Central memory CD4-positive, alpha-beta T cell (primary cell): Measurements from ENCODE around the gene GNL3.
"Not testable (repeated sequence)": the region's sequence is repeated elsewhere in the genome, so short reads cannot be mapped to it uniquely, and the experiment has no call there.

Source experiments
- DNase-seq: peaks from one replicate; pipeline ENCODE4 v3.0.0; 2022
- total RNA-seq, 3 experiments: gene quantifications; one replicate each; lab custom pipeline; 2026; lab: John Stamatoyannopoulos, UW

GNL3 gene
- 127 to 481 (median 139) reads per million in 3 experiments for total RNA-seq

GRCh38 chr3:52685709-52686691, at the start of gene GNL3, which contains the start of gene PBRM1:
TSS of gene GNL3 (plus strand) at chr3:52686032. CDS start at chr3:52686093, 61 bp downstream.
TSS of gene PBRM1 (minus strand) at chr3:52685913.
- peak; percentile 94 for DNase-seq

GRCh38 chr3:52636673-52637072, 49.2 kb upstream of the GNL3 start:
- DNase-seq: no peak

- no peak for DNase-seq
Observed at GRCh38 chr3:52645549-52645948, 40.3 kb upstream of the GNL3 start.

GRCh38 chr3:52649461-52650210, 36.2 kb upstream of the GNL3 start:
- DNase-seq: no peak

GRCh38 chr3:52650439-52650838, 35.4 kb upstream of the GNL3 start:
- DNase-seq: no peak

GRCh38 chr3:52651592-52651991, 34.2 kb upstream of the GNL3 start:
- no peak for DNase-seq

- no peak for DNase-seq
Observed at GRCh38 chr3:52655895-52656294, 29.9 kb upstream of the GNL3 start.

GRCh38 chr3:52660046-52660445, 25.8 kb upstream of the GNL3 start:
- DNase-seq: no peak

- no peak for DNase-seq
Observed at GRCh38 chr3:52663098-52663497, 22.7 kb upstream of the GNL3 start.

GRCh38 chr3:52670621-52671521, 15.0 kb upstream of the GNL3 start:
- peak; percentile 10 for DNase-seq

GRCh38 chr3:52671676-52672075, 14.2 kb upstream of the GNL3 start:
- DNase-seq: no peak

- not testable (repeated sequence) for DNase-seq
Observed at GRCh38 chr3:52676201-52676600, 9.6 kb upstream of the GNL3 start.

GRCh38 chr3:52678265-52679198, 7.3 kb upstream of the GNL3 start:
- DNase-seq: no peak

GRCh38 chr3:52679199-52679538, 6.7 kb upstream of the GNL3 start:
- DNase-seq: no peak

GRCh38 chr3:52679811-52680210, 6.0 kb upstream of the GNL3 start:
- no peak for DNase-seq

GRCh38 chr3:52681596-52681995, 4.2 kb upstream of the GNL3 start:
- DNase-seq: no peak

GRCh38 chr3:52682016-52682415, 3.8 kb upstream of the GNL3 start:
- DNase-seq: no peak

- no peak for DNase-seq
Observed at GRCh38 chr3:52683611-52684010, 2.2 kb upstream of the GNL3 start.

- DNase-seq: no peak
Observed at GRCh38 chr3:52684184-52684583, 1.6 kb upstream of the GNL3 start.

- peak; percentile 73 for DNase-seq
Observed at GRCh38 chr3:52685285-52685708, 535 bp upstream of the GNL3 start.

- DNase-seq: no peak
Observed at GRCh38 chr3:52688266-52688665, 2.4 kb downstream of the GNL3 start.
